Panc1 (cell line): ENCODE results near the gene GPC1. TPM values are rescaled to one million over a fixed set of nuclear protein-coding genes. Genes with fewer than 3 reads are reported as not detected.
A peak's percentile ranks its signal among the peaks of the same experiment; 100 is the strongest.

Source experiments
- ATAC-seq: fragments of 200-7000 bp; cut with Tn5 transposase; 2 replicates; pipeline ENCODE4 v1.9.1; 2020; ENCODE audit warnings: mild to moderate bottlenecking, moderate library complexity
- BruUV-seq: library from RNA; stranded (reverse); fragments of 400-500 nt; replicated peaks from 2 replicates; lab custom pipeline; 2021; lab: Mats Ljungman, UMichigan
- CTCF ChIA-PET: fragments of 300-600 bp; sonication (Branson Sonifier 250); formaldehyde crosslinking; loops from one replicate; lab custom pipeline; 2022; ENCODE audit warnings: antibody characterized with exemption; lab: Charles Lee
- POLR2A ChIA-PET: fragments of 300-600 bp; sonication (Branson Sonifier 250); formaldehyde crosslinking; loops from one replicate; lab custom pipeline; 2022; ENCODE audit warnings: antibody characterized with exemption; lab: Charles Lee
- DNase-seq: peaks from one replicate; pipeline ENCODE4 v3.0.0-alpha.2; 2010; ENCODE audit warnings: low read depth, low spot score
- H3K27ac ChIP-seq: 2 replicates; pipeline ENCODE4 v1.5.1; 2011; ENCODE audit warnings: mild to moderate bottlenecking, low read length, inconsistent platforms
- H3K27me3 ChIP-seq: fragments of 200-500 bp; sonication (Bioruptor generic); 2 replicates; pipeline ENCODE4 v1.6.0; 2014; ENCODE audit warnings: low read length, inconsistent platforms; ENCODE audit not compliant: control insufficient read depth, insufficient read depth
- H3K36me3 ChIP-seq: fragments of 200-500 bp; sonication (Bioruptor generic); 2 replicates; pipeline ENCODE4 v1.5.1; 2014; ENCODE audit warnings: inconsistent platforms, mild to moderate bottlenecking, low read length, moderate library complexity; ENCODE audit not compliant: control insufficient read depth, insufficient read depth
- H3K4me1 ChIP-seq: 2 replicates; pipeline ENCODE4 v1.5.1; 2011; ENCODE audit warnings: inconsistent platforms, mild to moderate bottlenecking, low read length, moderate library complexity; ENCODE audit not compliant: control insufficient read depth, insufficient read depth
- H3K4me3 ChIP-seq, 2 experiments: 2 replicates each; pipeline ENCODE4 v1.5.1; 2011 to 2012; ENCODE audit warnings: low read depth in 2 of 2, low read length in 2 of 2, mild to moderate bottlenecking in 2 of 2, inconsistent platforms in 1 of 2, moderate library complexity in 1 of 2
- H3K9me3 ChIP-seq: fragments of 200-500 bp; sonication (Bioruptor generic); 2 replicates; pipeline ENCODE4 v1.5.1; 2014; ENCODE audit warnings: low read depth, mild to moderate bottlenecking, inconsistent platforms, low read length, moderate library complexity; ENCODE audit not compliant: control insufficient read depth, insufficient read depth
- POLR2AphosphoS5 ChIP-seq: IDR thresholded peaks from 2 replicates; pipeline ENCODE4 v1.6.1; 2012; ENCODE audit warnings: mild to moderate bottlenecking, low read depth, low read length, moderate library complexity
- SIN3A ChIP-seq: IDR thresholded peaks from 2 replicates; pipeline ENCODE4 v1.6.1; 2012; ENCODE audit warnings: low read depth, mild to moderate bottlenecking, low read length, moderate library complexity, borderline replicate concordance; ENCODE audit not compliant: insufficient read depth
- TCF7L2 ChIP-seq: IDR thresholded peaks from 2 replicates; pipeline ENCODE4 v1.6.1; 2011; ENCODE audit warnings: mild to moderate bottlenecking, low read depth, low read length, inconsistent platforms
- in situ Hi-C: cut with HindIII; loops from 2 replicates; pipeline ENCODE4 v1.10.0; 2016; ENCODE audit warnings: low sequenced_read_pairs, low pct_unique_long_range_greater_than_20kb
- intact Hi-C: fragments of 100-400 bp; cut with micrococcal nuclease; formaldehyde crosslinking; loops from one replicate; pipeline ENCODE4 v1.10.0; 2022; ENCODE audit not compliant: unreplicated experiment
- total RNA-seq: library from RNA; stranded (reverse); gene quantifications from one replicate; pipeline ENCODE4 v1.2.1, GENCODE V29; 2021; ENCODE audit not compliant: unreplicated experiment
- TF ChIP-seq, protein P1 (sequence below): fragments of 450-650 bp; IDR thresholded peaks from 2 replicates; pipeline ENCODE4 v1.5.1; 2017; ENCODE audit warnings: mild to moderate bottlenecking
- TF ChIP-seq, protein P2 (sequence below), 2 experiments: IDR thresholded peaks; 2 replicates each; pipeline ENCODE4 v1.6.1; 2011 to 2012; ENCODE audit warnings: low read depth in 2 of 2, control low read depth in 1 of 2, low read length in 1 of 2, mild to moderate bottlenecking in 1 of 2, moderate library complexity in 1 of 2; ENCODE audit not compliant: insufficient read depth in 1 of 2

GPC1 gene
- total RNA-seq, 1 experiment from 2014 or later, result 88.7 TPM

GRCh38 chr2:240437861-240438809, 2.7 kb downstream of the GPC1 start:
- Histone ChIP-seq H3K9me3 (no peaks in the 10 kb centered on the region), H3K27ac (no peak overlapping the region; the same call in 1 of the 2 replicates), H3K36me3 (no peaks in the 10 kb centered on the region; the same call in 1 of the 2 replicates), H3K4me1 (peaks cover 12% of the 10 kb centered on the region), H3K27me3 (no peaks in the 10 kb centered on the region), H3K4me3 (no peak overlapping the region)
- DNase-seq, result peak; percentile 36
- CTCF ChIA-PET, result no interaction called here
- BruUV-seq, result no TSS peak
- in situ Hi-C loops, result no loop called here
- intact Hi-C loops, result loop anchor here (1.0 to 5.0 kb wide), 2 partner anchors 205 to 286 kb away; no protein-coding TSS in a partner anchor
- peak; percentile 75 for ATAC-seq
- POLR2A ChIA-PET, result no interaction called here
- no peak for TF ChIP-seq SIN3A
- TF ChIP-seq, protein P1, sequence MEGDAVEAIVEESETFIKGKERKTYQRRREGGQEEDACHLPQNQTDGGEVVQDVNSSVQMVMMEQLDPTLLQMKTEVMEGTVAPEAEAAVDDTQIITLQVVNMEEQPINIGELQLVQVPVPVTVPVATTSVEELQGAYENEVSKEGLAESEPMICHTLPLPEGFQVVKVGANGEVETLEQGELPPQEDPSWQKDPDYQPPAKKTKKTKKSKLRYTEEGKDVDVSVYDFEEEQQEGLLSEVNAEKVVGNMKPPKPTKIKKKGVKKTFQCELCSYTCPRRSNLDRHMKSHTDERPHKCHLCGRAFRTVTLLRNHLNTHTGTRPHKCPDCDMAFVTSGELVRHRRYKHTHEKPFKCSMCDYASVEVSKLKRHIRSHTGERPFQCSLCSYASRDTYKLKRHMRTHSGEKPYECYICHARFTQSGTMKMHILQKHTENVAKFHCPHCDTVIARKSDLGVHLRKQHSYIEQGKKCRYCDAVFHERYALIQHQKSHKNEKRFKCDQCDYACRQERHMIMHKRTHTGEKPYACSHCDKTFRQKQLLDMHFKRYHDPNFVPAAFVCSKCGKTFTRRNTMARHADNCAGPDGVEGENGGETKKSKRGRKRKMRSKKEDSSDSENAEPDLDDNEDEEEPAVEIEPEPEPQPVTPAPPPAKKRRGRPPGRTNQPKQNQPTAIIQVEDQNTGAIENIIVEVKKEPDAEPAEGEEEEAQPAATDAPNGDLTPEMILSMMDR, result peak; percentile 98
- TF ChIP-seq, protein P2, sequence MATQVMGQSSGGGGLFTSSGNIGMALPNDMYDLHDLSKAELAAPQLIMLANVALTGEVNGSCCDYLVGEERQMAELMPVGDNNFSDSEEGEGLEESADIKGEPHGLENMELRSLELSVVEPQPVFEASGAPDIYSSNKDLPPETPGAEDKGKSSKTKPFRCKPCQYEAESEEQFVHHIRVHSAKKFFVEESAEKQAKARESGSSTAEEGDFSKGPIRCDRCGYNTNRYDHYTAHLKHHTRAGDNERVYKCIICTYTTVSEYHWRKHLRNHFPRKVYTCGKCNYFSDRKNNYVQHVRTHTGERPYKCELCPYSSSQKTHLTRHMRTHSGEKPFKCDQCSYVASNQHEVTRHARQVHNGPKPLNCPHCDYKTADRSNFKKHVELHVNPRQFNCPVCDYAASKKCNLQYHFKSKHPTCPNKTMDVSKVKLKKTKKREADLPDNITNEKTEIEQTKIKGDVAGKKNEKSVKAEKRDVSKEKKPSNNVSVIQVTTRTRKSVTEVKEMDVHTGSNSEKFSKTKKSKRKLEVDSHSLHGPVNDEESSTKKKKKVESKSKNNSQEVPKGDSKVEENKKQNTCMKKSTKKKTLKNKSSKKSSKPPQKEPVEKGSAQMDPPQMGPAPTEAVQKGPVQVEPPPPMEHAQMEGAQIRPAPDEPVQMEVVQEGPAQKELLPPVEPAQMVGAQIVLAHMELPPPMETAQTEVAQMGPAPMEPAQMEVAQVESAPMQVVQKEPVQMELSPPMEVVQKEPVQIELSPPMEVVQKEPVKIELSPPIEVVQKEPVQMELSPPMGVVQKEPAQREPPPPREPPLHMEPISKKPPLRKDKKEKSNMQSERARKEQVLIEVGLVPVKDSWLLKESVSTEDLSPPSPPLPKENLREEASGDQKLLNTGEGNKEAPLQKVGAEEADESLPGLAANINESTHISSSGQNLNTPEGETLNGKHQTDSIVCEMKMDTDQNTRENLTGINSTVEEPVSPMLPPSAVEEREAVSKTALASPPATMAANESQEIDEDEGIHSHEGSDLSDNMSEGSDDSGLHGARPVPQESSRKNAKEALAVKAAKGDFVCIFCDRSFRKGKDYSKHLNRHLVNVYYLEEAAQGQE (IDR thresholded peaks at IDR 0.05; ENCODE audit: insufficient read depth in 1 of 2, low read depth in 2 of 2, low read length in 1 of 2), result 0 out of 4 replicates have a peak, but pooled peaks of 1 of the 2 experiments have one; percentile 22
- no peak for TF ChIP-seq TCF7L2
- TF ChIP-seq POLR2AphosphoS5, result no peak

- CTCF ChIA-PET, result interaction anchor here (1.5 kb wide), 1 partner anchor 206 kb away, joined by 3 read pairs; no protein-coding TSS in a partner anchor
- Histone ChIP-seq H3K36me3 (no peaks in the 10 kb centered on the region; the same call in 1 of the 2 replicates), H3K27me3 (no peaks in the 10 kb centered on the region), H3K4me1 (peaks cover 8% of the 10 kb centered on the region; the same call in 1 of the 2 replicates), H3K9me3 (no peaks in the 10 kb centered on the region), H3K4me3 (no peak overlapping the region), H3K27ac (no peak overlapping the region; the same call in 1 of the 2 replicates)
- BruUV-seq, result no TSS peak
- in situ Hi-C loops, result no loop called here
- no peak for ATAC-seq
- POLR2A ChIA-PET, result no interaction called here
- DNase-seq, result no peak
- intact Hi-C loops, result loop anchor here (1.0 to 5.0 kb wide), 2 partner anchors 206 to 287 kb away; no protein-coding TSS in a partner anchor
- no peak for TF ChIP-seq TCF7L2
- TF ChIP-seq POLR2AphosphoS5, result no peak
- TF ChIP-seq, protein P1, result no peak
- TF ChIP-seq SIN3A, result no peak
- TF ChIP-seq, protein P2 (IDR thresholded peaks at IDR 0.05; ENCODE audit: insufficient read depth in 1 of 2, low read depth in 2 of 2, low read length in 1 of 2), result no peak
Measured at GRCh38 chr2:240438810-240439697, 3.6 kb downstream of the GPC1 start.
